GM18502 (cell line): ENCODE data around the gene ARFGAP2.

ENCODE experiments used
- ATAC-seq: cut with Tn5 transposase; IDR thresholded peaks from one replicate; pipeline ENCODE4 v1.9.1; 2021; ENCODE audit warnings: mild to moderate bottlenecking; ENCODE audit not compliant: unreplicated experiment, poor library complexity

The ARFGAP2 gene

GRCh38 chr11:47152126-47152952 lies 24.3 kb downstream of the ARFGAP2 start:
- no peak for ATAC-seq

DNA sequence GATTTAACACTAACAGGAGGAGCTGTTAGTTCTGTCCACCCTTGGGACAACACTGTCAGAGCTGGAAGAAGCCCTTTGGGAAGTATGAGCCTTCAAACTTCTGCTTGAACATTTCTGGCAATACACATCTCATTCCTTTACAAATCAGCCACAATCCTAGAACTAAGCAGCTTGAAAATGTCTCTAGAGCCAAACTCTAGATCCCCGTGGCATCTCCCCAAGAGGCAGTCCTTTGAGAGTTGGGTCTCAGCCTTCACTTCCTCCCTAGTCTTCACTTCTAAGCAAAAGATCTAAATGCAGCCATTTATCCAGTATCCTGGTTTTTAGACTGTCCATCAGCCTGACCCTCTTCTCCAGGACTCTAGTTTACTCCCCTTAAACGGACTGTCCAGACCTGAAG lies 26.9 kb downstream of the ARFGAP2 start:
- no peak for ATAC-seq

GRCh38 chr11:47148903-47149531 lies 27.7 kb downstream of the ARFGAP2 start:
- no peak for ATAC-seq

- ATAC-seq: no peak
These were observed 28.4 kb downstream of the ARFGAP2 start for GRCh38 chr11:47148270-47148669.

DNA sequence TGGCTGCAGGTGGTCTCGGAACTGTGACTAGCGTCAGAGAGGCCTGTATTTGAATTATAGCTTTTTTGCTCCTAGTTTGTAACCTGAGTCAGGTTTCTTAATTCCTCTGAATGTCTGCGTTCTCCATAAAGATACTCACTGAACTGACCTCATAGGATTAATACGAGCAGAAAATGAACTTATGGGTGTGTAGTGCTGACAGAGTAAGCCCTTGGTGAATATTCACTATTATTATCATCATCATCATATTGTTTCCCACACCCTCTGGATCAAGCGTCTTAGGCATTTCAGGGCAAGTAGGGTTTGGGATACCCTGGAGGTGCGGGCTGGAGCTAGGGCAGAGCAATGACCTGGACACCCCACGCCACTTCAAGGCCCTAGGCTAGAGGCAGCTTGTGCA lies 29.0 kb downstream of the ARFGAP2 start:
- ATAC-seq: no peak

- ATAC-seq: no peak
These were observed 29.4 kb downstream of the ARFGAP2 start for GRCh38 chr11:47147250-47147649.

DNA sequence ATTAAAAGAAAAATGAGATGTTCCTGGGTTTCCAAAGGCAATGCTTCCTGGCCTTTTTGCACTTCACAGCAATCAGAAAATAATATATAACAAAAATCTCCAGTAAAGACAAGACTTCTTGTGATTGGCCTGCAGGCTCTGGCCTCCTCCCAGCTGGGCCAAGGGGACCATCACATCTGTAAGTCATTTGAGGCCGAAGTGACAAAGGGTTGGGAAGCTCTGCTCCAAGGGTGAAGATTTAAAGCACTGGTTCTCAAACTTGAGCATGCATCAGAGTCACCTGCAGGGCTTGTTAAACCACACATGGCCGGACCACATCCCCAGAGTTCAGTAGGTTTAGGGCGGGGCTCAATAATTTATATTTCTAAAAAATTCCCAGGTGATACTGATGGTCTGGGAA lies 32.1 kb downstream of the ARFGAP2 start:
- no peak for ATAC-seq

DNA sequence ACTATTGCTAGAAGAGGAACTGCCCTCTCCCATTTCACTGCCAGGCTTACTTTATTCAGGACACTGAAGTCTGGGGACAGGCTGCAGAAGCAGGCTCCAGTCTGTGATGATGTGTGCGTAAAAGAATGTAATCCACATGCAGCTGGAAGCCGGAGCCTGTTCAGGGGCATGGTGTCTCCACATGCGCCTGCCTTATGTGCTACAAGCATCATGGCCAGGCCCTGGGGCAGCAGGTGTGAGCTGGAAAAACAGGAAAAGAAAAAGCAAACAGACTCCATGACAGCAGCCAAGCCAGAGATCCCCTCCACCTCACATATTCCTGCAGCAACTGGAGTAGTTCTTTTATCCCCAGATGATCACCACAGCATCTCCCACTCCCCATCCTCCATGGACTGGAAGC lies 33.4 kb downstream of the ARFGAP2 start:
- no peak for ATAC-seq

DNA sequence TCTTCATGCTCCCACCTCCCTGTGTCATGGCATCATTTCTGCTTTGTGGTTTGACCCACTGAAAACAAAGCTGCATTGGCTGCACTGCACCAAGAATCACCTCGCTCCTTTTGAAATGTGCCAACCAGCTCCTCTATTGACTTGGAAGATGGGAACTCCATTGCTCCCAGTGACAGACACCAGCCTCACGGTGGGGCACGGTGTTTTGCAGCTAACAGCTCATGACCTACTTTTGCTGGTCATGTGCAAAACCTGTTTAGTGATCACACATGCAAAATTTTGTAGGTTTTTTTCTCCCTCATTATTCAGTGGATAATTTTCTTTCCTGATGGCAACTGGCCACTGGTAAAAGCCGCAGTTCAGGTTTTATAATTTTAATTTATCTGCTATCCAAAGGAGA lies 36.8 kb downstream of the ARFGAP2 start:
- ATAC-seq: no peak

- ATAC-seq: no peak
These were observed 39.2 kb downstream of the ARFGAP2 start for GRCh38 chr11:47137476-47137875.

- no peak for ATAC-seq
These were observed 39.8 kb downstream of the ARFGAP2 start for GRCh38 chr11:47136921-47137320.

- ATAC-seq: no peak
These were observed 40.4 kb downstream of the ARFGAP2 start for GRCh38 chr11:47136327-47136726.

- ATAC-seq: no peak
These were observed 43.7 kb downstream of the ARFGAP2 start for GRCh38 chr11:47132981-47133380.

GRCh38 chr11:47132490-47132889 lies 44.2 kb downstream of the ARFGAP2 start:
- no peak for ATAC-seq

- ATAC-seq: no peak
These were observed 45.5 kb downstream of the ARFGAP2 start for GRCh38 chr11:47131136-47131535.

DNA sequence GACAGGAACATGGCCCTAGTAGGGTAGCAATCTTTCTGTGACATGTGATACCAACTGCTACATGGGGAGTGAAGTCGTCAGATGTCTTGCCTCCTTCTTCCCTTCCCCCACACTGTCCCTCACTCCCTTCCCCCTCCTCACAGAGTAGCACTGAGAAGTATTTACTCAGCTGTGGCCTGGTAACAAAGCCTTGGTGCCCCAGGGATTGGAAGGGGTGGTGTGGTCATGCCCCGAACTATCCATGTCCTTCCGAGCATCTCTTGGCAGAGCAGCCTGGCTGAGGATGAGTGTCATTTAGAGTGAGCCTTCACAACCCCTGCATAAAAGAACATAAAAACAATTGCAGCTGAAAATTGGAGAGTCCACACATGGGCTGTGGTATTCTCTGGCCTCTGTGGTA lies 46.1 kb downstream of the ARFGAP2 start:
- ATAC-seq: no peak

GRCh38 chr11:47127213-47127612 lies 49.5 kb downstream of the ARFGAP2 start:
- ATAC-seq: no peak

GRCh38 chr11:47125083-47125482 lies 51.6 kb downstream of the ARFGAP2 start:
- ATAC-seq: no peak

GRCh38 chr11:47124675-47125074 lies 52.0 kb downstream of the ARFGAP2 start:
- no peak for ATAC-seq

- ATAC-seq: no peak
These were observed 53.6 kb downstream of the ARFGAP2 start for GRCh38 chr11:47123094-47123493.

DNA sequence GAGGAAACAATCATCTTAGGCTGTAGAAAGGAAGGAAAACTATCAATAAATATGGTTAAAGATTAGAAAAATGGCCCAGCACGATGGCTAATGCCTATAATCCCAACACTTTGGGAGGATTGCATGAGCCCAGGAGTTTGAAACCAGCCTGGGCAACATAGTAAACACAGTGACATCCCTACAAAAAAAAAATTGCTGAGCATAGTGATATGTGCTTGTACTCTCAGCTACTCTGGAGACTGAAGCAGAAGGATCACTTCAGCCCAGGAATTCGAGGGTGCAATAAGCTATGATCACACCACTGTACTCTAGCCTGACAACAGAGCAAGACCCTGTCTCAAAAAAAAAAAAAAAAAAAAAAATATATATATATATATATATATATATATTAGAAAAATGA lies 54.9 kb downstream of the ARFGAP2 start:
- no peak for ATAC-seq

GRCh38 chr11:47121056-47121455 lies 55.6 kb downstream of the ARFGAP2 start:
- no peak for ATAC-seq
